ENCODE data around the gene PLAAT1.

The PLAAT1 gene

DNA sequence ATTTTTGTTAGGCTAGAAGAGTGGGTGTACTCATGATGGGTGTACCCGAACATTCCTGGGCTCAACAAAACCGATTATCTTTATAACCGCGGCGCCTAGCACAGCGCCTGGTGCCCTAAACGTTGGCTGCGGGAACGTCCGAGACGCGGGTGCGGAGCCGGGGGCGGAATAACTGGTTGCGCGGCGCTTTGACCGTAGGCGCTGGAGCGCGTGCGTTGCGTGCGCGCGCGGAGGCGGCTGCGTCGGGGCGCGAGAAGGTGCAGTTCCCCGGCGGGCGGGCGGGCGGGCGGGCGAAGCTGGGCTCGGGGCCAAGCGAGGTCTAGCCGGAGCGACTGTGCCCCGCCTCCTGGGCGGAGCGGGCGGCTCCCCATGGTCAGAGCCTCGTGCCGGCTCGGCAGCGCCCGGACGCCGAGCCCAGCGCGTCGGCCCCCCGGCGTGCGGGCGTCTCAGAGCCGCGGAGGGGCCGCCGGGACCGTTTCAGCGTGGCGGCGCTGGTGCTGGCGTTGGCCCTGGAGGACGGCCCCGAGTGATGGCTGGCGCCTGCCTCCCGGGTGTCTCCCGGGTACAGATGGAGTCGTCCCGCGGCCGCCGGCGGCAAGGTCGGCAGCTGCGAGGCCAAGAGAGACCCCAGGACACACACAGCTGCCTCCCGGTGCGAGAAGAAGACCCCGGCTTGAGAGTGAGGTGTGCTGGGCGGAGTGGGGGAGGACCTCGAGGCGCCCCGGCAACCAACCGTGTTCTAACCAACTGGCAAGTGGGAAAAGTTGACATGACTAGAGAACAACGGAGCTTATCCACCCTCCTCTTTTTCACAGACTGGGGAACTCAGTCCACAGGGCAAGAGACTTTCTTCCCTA is at the start of gene PLAAT1:
Gene PLAAT1 (plus strand): TSS at position 373 of the 857 bp plus-strand sequence. CDS start 14,429 bp downstream, outside the sequence.
- Mint-ChIP-seq H3K27me3 (peaks cover 31% of the 10 kb centered on the region), H3K36me3 (no peaks in the 10 kb centered on the region), H3K4me1 (ENCODE audit: low read depth) (peaks cover 5% of the 10 kb centered on the region), H3K9me3 (ENCODE audit: low read depth) (no peaks in the 10 kb centered on the region), H3K27ac (no peak within 1 kb of the TSS), H3K4me3 (peak within 1 kb of the TSS; percentile 62)

DNA sequence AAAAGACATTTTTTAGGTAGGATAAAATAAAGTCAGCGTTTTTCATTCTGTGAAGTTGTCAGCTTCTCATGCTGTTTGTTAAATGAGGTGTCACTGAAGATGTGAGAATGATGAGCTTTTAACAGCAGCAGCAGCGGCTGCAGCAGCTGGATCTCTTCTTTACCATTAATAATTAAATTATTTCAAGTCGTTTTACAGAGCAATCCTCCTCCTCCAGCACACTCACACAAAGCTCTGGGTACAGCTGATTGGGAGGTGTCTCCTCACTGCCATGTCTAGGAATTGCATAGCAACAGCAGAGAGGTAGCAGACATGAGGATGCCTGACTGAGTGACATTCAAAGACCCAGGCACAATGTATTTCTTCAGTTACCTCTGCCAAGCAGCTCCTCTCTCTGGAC is 46.7 kb upstream of the PLAAT1 start:
- H3K4me3 Mint-ChIP-seq: no peak overlapping the region
- no peaks in the 10 kb centered on the region for H3K27me3 Mint-ChIP-seq
- no peaks in the 10 kb centered on the region for H3K9me3 Mint-ChIP-seq (ENCODE audit: low read depth)
- H3K27ac Mint-ChIP-seq: no peak overlapping the region
- H3K4me1 Mint-ChIP-seq (ENCODE audit: low read depth): no peaks in the 10 kb centered on the region
- no peaks in the 10 kb centered on the region for H3K36me3 Mint-ChIP-seq

DNA sequence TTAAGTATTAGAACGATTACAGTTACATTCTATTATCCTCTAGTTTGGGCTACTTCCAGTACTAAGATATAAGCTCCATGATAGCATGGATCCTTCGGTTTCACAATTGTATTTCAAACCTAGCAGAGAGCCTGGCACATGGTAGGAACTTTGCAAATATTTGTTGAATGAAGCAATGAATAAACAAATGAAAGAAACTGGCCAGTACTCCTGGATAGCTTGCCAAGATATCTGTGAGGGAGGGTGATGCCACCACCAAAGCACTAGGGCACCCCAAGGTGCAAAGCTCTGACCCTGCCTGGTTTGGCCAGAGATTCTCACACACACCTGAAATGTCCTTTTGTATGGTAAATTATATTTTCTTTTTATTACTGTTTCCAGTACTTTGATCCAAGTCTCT is 44.3 kb upstream of the PLAAT1 start:
- H3K27me3 Mint-ChIP-seq: no peaks in the 10 kb centered on the region
- H3K27ac Mint-ChIP-seq: no peak overlapping the region
- no peaks in the 10 kb centered on the region for H3K9me3 Mint-ChIP-seq (ENCODE audit: low read depth)
- H3K36me3 Mint-ChIP-seq: no peaks in the 10 kb centered on the region
- H3K4me3 Mint-ChIP-seq: no peak overlapping the region
- no peaks in the 10 kb centered on the region for H3K4me1 Mint-ChIP-seq (ENCODE audit: low read depth)

DNA sequence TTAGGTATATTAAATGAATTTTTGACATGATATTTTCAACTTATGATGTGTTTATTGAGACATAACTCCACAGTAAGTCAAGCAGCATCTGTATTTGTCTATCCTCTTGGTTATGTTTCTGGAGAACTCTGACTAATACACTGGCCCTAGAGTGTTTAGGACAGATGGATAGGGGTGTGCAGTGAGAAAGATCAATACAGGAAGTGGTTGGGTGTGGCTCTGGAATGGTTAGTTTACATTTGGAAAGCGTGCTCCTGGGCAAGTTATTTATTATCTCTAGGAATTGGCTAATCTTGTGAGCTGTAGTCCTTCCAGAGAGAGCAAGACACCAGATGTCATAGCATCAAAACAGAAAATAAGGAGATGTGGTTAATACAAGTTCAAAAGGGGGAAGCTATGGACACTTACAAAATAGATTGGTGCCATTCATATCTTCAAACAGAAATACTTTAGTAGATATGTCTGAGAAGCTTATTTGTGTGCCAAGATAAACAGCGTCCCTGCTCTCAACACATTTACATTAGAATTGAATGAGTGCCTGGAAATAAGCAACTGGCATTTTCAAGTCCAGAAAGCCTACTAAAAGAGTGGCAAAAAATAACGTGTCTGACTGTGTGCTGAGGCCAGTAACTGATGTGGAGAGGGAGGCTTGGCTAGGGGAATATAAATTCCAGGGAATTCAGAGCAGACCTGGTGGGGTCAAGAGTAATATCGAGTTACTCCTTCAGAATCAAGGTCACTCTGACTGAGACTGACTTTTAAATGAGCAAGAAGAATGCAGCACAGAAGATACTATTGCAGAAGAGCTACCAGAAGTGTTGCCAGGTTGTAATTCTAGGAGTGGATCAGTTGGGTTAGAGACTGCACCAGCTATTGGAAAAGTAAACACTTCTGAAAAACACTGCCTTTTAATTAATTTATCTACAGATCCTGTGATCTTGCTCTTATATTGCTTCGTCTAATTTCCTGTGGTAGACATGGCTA is 33.4 kb upstream of the PLAAT1 start:
- Mint-ChIP-seq H3K27me3 (peaks cover 3% of the 10 kb centered on the region), H3K27ac (no peak overlapping the region), H3K4me1 (ENCODE audit: low read depth) (no peaks in the 10 kb centered on the region), H3K9me3 (ENCODE audit: low read depth) (no peaks in the 10 kb centered on the region), H3K36me3 (no peaks in the 10 kb centered on the region), H3K4me3 (no peak overlapping the region)

DNA sequence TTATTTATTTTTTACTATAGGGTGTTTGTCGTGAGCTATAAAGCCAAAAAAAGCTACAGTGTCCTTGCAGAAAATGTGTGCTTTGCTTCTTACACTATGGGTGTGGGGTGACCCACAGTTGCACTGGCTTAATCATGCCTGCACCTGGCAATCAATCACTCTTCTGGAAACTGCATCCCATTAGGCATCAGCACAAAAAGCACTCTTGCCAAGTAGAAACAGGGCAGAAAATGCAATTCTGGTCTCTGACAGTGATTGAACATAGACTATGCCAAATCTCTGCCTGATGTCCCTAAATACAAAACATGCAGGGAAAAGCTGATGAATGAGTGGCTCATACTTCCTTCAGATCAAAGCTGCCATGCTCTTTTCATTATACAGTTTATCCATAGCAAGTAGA is 30.4 kb upstream of the PLAAT1 start:
- Mint-ChIP-seq H3K9me3 (ENCODE audit: low read depth) (no peaks in the 10 kb centered on the region), H3K36me3 (no peaks in the 10 kb centered on the region), H3K4me1 (ENCODE audit: low read depth) (no peaks in the 10 kb centered on the region), H3K27me3 (peaks cover 5% of the 10 kb centered on the region), H3K4me3 (no peak overlapping the region), H3K27ac (no peak overlapping the region)

DNA sequence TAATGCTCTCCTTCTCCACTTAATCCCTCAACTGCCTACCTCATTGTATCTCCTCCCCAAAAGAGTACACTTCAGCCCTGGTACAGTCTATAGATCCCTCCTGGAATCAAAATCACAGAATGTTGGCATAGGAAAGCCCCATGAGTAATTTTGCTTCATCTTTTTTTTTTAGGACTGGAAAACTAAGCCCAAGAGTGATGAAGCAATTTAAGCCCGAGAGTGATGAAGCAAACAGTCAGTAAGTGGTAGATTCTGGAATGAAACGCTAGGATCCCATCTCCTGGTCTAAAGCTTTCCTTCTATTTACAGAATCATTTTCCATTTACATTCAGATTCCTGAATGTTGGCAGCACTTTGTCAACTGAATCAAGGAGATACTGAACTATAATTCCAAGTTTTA is 29.8 kb upstream of the PLAAT1 start:
- H3K27me3 Mint-ChIP-seq: peaks cover 5% of the 10 kb centered on the region
- H3K9me3 Mint-ChIP-seq (ENCODE audit: low read depth): no peaks in the 10 kb centered on the region
- no peaks in the 10 kb centered on the region for H3K4me1 Mint-ChIP-seq (ENCODE audit: low read depth)
- no peak overlapping the region for H3K4me3 Mint-ChIP-seq
- no peaks in the 10 kb centered on the region for H3K36me3 Mint-ChIP-seq
- H3K27ac Mint-ChIP-seq: no peak overlapping the region

DNA sequence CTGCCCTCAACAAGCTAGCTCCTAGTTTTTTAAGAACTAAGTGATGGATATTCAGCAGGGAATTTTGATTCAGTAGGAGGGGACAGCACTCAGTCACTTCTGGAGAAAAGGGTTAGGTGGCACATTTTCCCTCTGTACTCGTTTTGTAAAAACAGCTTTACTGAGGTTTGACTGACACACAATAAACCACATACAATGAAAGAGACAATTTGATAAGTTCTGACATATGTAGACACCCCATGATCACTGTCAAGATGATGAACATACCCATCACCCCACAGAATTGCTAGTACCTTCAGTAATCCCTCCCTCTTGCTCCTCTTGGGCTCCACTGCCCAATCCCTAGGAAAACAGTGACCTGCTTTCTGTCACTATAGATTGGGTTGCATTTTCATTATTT is 29.0 kb upstream of the PLAAT1 start:
- Mint-ChIP-seq H3K4me3 (no peak overlapping the region), H3K36me3 (no peaks in the 10 kb centered on the region), H3K4me1 (ENCODE audit: low read depth) (no peaks in the 10 kb centered on the region), H3K27me3 (peaks cover 5% of the 10 kb centered on the region), H3K9me3 (ENCODE audit: low read depth) (no peaks in the 10 kb centered on the region), H3K27ac (no peak overlapping the region)

DNA sequence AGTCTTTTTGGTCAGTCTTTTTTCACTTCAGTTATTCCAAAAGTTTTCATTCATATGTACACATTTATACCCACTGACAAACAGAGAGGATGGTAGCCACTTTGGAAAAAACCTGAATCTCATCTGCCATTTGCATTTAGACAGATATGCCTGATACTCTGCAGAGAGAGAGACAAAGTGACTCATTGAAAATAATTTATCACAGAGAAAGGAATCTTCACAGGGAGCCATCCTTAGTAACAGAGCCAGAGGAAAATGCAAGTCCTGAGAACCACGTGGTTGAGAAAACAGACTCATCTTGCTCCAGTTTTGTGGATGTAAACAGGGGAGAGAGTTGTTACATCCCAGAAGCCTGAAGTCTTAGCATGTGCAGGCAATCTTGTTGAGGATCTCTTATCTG is 28.2 kb upstream of the PLAAT1 start:
- H3K4me1 Mint-ChIP-seq (ENCODE audit: low read depth): no peaks in the 10 kb centered on the region
- no peak overlapping the region for H3K4me3 Mint-ChIP-seq
- no peak overlapping the region for H3K27ac Mint-ChIP-seq
- no peaks in the 10 kb centered on the region for H3K36me3 Mint-ChIP-seq
- peaks cover 5% of the 10 kb centered on the region for H3K27me3 Mint-ChIP-seq
- no peaks in the 10 kb centered on the region for H3K9me3 Mint-ChIP-seq (ENCODE audit: low read depth)

DNA sequence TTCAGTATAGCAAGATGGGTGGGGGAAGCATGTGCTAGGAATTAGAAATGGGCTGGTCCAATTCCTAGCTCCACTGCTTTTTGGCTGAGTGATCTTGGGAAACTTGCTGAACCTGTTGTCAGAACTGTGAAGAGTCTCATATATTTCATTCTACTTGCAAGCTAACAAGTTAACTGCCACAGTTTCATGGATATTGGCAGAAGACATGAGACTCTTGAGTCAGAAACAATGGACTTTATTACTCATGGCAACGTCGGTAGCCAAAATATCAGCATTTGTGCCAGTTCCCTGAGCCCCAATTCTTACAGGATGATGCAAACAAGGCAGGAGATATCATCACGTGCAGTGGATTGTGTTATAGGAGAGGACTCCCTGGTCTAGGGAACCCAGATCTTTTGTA is 26.6 kb upstream of the PLAAT1 start:
- Mint-ChIP-seq H3K36me3 (no peaks in the 10 kb centered on the region), H3K27me3 (peaks cover 2% of the 10 kb centered on the region), H3K4me1 (ENCODE audit: low read depth) (no peaks in the 10 kb centered on the region), H3K9me3 (ENCODE audit: low read depth) (no peaks in the 10 kb centered on the region), H3K4me3 (no peak overlapping the region), H3K27ac (no peak overlapping the region)

DNA sequence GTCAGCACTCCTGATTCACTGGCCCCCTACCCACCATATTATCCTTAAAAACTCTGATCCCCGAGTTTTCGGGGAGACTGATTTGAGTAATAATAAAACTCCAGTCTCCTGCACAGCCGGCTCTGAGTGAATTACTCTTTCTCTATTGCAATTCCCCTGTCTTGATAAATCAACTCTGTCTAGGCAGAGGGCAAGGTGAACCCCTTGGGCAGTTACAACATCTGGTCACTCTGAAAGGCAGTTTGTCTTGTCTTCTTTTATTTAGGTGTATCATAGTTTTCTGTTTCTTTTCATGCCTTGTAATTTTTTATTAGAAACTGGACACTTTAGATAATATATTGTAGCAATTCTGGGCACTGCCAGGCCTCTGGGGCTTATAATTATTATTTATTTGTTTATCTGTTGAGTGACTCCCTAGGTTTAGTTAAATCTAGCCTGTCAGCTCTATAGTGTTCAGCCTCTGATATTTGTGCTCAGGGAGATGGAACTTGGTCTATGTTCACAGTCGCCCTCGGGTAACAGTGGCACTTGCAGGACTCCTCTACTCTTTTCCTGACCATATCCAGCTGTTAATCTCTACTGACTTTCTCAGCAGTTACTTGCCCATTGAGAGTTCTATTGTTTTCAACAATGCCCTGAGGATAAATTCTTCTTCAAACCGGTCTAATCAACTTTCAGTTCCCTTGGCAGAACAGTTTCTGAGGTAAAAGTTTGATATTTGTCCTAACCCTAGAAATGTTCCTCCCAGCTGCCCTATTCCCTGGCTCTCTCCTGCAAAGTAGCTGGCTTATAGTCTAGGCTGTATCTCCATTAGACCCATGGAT is 15.5 kb upstream of the PLAAT1 start:
- H3K27me3 Mint-ChIP-seq: peaks cover 6% of the 10 kb centered on the region
- no peaks in the 10 kb centered on the region for H3K9me3 Mint-ChIP-seq (ENCODE audit: low read depth)
- H3K27ac Mint-ChIP-seq: no peak overlapping the region
- no peaks in the 10 kb centered on the region for H3K36me3 Mint-ChIP-seq
- H3K4me1 Mint-ChIP-seq (ENCODE audit: low read depth): no peaks in the 10 kb centered on the region
- no peak overlapping the region for H3K4me3 Mint-ChIP-seq

DNA sequence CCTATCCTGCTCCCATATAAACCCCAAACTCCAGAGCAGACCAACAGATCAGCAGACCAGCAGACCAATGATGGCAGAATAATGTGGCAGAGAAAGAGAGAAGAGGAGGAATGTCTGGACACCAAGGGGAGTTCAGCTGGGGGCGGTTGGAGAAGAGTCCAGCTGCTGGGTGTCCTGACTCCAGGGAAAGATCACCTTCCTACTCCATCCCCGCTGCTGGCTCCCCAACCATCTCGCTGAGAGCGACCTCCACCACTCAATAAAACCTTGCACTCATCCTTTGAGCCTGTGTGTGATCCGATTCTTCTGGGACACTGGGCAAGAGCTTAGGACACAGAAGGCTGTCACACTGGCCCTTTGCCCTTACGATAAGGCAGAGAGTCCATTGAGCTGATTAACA is 12.8 kb upstream of the PLAAT1 start:
- Mint-ChIP-seq H3K4me1 (ENCODE audit: low read depth) (no peaks in the 10 kb centered on the region), H3K9me3 (ENCODE audit: low read depth) (no peaks in the 10 kb centered on the region), H3K27me3 (peaks cover 6% of the 10 kb centered on the region), H3K27ac (no peak overlapping the region), H3K4me3 (no peak overlapping the region), H3K36me3 (no peaks in the 10 kb centered on the region)

DNA sequence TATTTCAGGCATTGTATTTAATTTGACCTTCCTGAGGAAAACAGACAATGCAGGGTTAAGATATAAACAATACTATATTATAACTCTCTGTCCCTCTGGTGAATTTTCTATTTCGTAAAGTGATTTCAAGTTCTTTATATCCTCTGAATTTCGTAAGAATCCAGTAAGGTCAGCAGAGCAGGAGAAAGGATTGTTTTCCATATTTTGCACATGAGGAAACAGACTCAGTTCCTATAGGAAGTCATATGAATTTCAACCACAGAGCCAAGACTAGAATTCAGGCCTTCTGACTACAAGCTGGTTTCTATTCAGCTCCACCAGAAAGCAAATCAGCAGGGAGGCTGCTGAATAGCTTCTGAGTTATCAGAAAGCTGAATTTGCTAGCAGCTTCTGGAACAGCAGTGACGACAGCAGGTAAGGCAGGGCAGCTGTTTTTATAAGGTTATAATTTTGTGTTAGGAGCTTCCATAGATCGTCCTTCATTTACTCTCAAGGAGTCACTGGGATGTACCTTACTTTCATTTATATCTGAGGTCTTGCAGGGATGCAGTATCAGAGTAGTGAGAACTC is 11.1 kb upstream of the PLAAT1 start:
- no peaks in the 10 kb centered on the region for H3K4me1 Mint-ChIP-seq (ENCODE audit: low read depth)
- no peaks in the 10 kb centered on the region for H3K9me3 Mint-ChIP-seq (ENCODE audit: low read depth)
- peaks cover 6% of the 10 kb centered on the region for H3K27me3 Mint-ChIP-seq
- H3K27ac Mint-ChIP-seq: no peak overlapping the region
- H3K4me3 Mint-ChIP-seq: no peak overlapping the region
- H3K36me3 Mint-ChIP-seq: no peaks in the 10 kb centered on the region

DNA sequence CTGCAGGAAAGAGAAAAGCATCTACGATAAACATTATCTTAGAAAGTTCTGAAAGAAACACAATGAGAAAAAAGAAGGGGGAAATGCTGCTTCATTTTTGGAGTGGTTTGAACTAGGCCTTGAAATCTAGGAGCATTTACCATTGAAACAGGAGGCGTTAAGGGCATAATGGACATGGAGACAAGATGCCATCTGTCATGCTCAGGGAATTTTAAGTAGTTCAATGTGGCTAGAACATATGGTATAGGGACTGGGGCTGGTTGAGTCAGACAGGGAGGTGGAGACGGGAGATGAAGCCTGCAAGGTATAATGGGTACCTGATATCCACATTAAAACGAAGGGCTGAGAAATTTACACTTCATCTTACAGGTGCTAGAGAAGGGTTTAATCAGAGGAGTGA is 10.4 kb upstream of the PLAAT1 start:
- no peaks in the 10 kb centered on the region for H3K4me1 Mint-ChIP-seq (ENCODE audit: low read depth)
- H3K27me3 Mint-ChIP-seq: peaks cover 6% of the 10 kb centered on the region
- H3K4me3 Mint-ChIP-seq: no peak overlapping the region
- no peaks in the 10 kb centered on the region for H3K36me3 Mint-ChIP-seq
- H3K27ac Mint-ChIP-seq: no peak overlapping the region
- H3K9me3 Mint-ChIP-seq (ENCODE audit: low read depth): no peaks in the 10 kb centered on the region

DNA sequence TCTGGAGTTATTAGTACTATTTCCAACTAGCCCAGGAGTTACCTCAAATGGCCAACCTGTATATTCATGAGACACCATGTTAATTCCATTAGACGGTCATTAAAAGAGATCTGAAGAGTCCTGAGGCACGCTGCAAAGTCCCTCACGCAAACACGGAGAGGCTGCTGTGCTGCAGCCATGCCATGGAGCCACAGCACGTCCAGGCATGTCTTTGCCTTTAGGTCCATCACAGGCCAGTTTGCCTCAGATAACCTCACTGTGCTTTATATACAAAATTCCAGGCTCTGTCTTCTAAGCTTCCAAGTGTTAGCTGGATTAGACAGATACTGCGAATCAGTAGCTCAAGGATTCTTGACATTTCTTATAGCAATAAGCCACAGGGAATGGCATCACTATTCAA is 9.8 kb upstream of the PLAAT1 start:
- Mint-ChIP-seq H3K4me1 (ENCODE audit: low read depth) (no peaks in the 10 kb centered on the region), H3K9me3 (ENCODE audit: low read depth) (no peaks in the 10 kb centered on the region), H3K27me3 (peaks cover 6% of the 10 kb centered on the region), H3K27ac (no peak overlapping the region), H3K4me3 (no peak overlapping the region), H3K36me3 (no peaks in the 10 kb centered on the region)
